ENCODE measurements around the gene AP3B1.

GRCh38 chr5:78213799-78214198 lies 80.7 kb downstream of the AP3B1 start:
- TF ChIP-seq CTCF (IDR thresholded peaks at IDR 0.05) (no peak), ZFX (IDR thresholded peaks at IDR 0.05; ENCODE audit: borderline replicate concordance) (no peak)

Data from 22Rv1 (cell line).